AG04449 (cell line): Measurements from ENCODE around the gene ODAPH.
"Not testable (repeated sequence)": the region's sequence is repeated elsewhere in the genome, so short reads cannot be mapped to it uniquely, and the experiment has no call there.

Experiments used
- CTCF ChIA-PET: fragments of 350-600 bp; formaldehyde crosslinking; extraction: SDS; loops from one replicate; lab custom pipeline; 2021; ENCODE audit warnings: antibody characterized with exemption; lab: Yijun Ruan, JAX
- POLR2A ChIA-PET: fragments of 400-600, 350-600 bp; formaldehyde crosslinking; extraction: SDS; loops from one replicate; lab custom pipeline; 2020; ENCODE audit warnings: antibody characterized with exemption, inconsistent platforms; lab: Yijun Ruan, JAX
- DNase-seq: peaks from one replicate; pipeline ENCODE4 v3.0.0-alpha.2; 2010; ENCODE audit warnings: low read depth, low spot score
- H3K4me3 ChIP-seq: 2 replicates; pipeline ENCODE4 v1.5.1; 2011; ENCODE audit warnings: low read depth, mild to moderate bottlenecking, control low read depth, low read length
- TF ChIP-seq, protein P1 (sequence below): IDR thresholded peaks from one replicate; pipeline ENCODE4 v1.5.1; 2011; ENCODE audit warnings: mild to moderate bottlenecking, moderate library complexity, low read length, control low read depth, inconsistent platforms; ENCODE audit not compliant: insufficient read depth; ENCODE audit errors: missing control alignments

The ODAPH gene

DNA sequence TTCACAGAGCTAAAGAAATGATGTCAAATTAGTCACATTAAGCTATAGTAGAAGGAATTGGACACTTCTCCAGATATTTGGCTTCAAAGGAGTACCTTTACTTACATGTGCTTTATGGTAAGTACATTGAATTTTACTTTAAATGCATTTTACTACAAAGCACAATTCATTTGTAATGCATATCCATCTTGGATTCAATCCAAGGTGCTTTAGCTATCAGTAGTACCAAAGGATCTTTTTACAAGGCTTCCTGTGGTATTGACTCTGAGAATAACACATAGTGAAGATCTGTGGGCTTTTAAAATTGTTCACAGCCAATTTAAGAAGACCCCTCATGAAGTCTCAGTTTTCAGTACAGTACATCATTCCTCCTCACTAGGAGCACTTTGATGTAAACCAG, 28.4 kb upstream of the ODAPH start:
- ChIA-PET POLR2A (no interaction called here), CTCF (interaction anchor here (1.1 to 1.3 kb wide), 2 partner anchors 11 to 44 kb away, joined by 3 read pairs; no protein-coding TSS in a partner anchor)
- TF ChIP-seq, protein P1, sequence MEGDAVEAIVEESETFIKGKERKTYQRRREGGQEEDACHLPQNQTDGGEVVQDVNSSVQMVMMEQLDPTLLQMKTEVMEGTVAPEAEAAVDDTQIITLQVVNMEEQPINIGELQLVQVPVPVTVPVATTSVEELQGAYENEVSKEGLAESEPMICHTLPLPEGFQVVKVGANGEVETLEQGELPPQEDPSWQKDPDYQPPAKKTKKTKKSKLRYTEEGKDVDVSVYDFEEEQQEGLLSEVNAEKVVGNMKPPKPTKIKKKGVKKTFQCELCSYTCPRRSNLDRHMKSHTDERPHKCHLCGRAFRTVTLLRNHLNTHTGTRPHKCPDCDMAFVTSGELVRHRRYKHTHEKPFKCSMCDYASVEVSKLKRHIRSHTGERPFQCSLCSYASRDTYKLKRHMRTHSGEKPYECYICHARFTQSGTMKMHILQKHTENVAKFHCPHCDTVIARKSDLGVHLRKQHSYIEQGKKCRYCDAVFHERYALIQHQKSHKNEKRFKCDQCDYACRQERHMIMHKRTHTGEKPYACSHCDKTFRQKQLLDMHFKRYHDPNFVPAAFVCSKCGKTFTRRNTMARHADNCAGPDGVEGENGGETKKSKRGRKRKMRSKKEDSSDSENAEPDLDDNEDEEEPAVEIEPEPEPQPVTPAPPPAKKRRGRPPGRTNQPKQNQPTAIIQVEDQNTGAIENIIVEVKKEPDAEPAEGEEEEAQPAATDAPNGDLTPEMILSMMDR = no peak
- DNase-seq = no peak
- H3K4me3 ChIP-seq = no peak overlapping the region

DNA sequence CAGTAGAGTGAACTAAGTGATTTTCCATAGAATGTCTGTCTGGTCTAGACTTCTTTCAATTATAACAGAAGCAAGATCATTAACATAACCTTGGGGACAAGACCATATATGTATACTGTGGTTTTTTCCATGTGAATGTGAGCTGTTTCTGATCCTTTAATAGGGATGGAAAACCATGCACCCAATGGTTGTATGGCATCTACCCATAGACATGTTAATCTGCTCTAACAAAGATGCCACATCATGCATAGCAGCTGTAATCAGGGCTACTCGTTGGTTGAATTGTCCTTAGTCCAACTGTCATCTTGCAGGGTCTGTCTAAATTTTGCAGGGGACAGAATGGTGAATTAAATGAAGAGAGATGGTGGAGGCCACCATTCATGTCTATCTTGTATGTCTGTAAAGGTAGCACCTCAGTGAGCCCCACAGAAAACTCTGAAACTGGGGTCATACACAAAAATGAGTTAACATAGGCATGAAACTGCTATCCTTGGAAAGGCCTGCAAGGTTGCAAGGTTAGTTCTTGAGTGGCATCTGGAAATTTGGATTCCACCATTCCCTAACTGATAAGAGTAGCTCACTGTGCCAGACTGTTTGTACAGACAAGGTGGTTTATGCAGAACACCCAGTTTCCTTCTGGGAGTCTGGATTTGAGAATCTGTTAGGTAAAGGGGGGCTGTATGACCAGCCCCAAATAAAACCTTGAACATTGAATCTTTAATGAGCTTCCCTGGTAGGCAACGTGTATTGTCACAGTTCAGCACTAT, 25.1 kb upstream of the ODAPH start:
- CTCF ChIA-PET = interaction anchor here (0.9 to 1.1 kb wide), 2 partner anchors 12 to 15 kb away, joined by 3 read pairs; no protein-coding TSS in a partner anchor
- DNase-seq = no peak
- TF ChIP-seq, protein P1 = no peak
- POLR2A ChIA-PET = no interaction called here
- no peak overlapping the region for H3K4me3 ChIP-seq

DNA sequence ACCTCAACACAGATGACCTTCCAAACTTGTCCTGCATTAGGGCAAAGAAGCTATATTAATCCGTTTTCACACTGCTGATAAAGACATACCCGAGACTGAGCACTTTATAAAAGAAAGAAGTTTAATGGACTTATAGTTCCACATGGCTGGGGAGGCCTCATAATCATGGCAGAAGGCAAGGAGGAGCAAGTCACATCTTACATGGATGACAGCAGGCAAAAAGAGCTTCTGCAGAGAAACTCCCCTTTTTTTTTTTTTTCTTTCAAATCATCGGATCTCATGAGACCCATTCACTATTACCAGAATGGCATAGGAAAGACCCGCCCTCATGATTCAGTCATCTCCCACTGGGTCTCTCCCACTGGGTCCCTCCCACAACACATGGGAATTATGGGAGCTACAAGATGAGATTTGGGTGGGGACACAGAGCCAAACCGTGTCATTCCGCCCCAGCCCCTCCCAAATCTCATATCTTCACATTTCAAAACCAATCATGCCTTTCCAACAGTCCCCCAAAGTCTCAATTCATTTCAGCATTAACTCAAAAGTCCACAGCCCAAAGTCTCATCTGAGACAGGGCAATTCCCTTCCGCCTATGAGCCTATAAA, 24.2 kb upstream of the ODAPH start:
- CTCF ChIA-PET = interaction anchor here (0.9 kb wide), 1 partner anchor 15 kb away, joined by 3 read pairs; no protein-coding TSS in a partner anchor
- not testable (repeated sequence) for DNase-seq, H3K4me3 ChIP-seq
- POLR2A ChIA-PET = interaction anchor here (0.7 kb wide), 1 partner anchor 24 kb away, joined by 3 read pairs; the partner anchor contains the start of gene ODAPH

DNA sequence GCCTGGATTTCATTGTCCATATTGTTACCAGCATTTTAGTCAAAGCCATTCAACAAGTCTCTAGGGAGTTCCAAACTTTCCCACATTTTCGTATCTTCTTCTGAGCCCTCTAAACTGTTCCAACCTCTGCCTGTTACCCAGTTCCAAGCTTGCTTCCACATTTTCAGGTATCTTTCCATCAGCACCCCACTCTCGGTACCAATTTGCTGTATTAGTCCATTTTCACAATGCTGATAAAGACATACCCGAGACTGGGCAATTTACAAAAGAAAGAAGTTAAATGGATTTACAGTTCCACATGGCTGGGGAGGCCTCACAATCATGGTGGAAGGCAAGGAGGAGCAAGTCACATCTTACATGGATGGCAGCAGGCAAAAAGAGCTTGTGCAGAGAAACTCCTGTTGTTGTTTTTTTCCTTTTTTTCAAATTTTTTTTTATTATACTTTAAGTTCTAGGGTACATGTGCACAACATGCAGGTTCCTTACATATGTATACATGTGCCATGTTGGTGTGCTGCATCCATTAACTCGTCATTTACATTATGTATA, 22.5 kb upstream of the ODAPH start:
- DNase-seq, H3K4me3 ChIP-seq, POLR2A ChIA-PET, CTCF ChIA-PET: not testable (repeated sequence)

DNA sequence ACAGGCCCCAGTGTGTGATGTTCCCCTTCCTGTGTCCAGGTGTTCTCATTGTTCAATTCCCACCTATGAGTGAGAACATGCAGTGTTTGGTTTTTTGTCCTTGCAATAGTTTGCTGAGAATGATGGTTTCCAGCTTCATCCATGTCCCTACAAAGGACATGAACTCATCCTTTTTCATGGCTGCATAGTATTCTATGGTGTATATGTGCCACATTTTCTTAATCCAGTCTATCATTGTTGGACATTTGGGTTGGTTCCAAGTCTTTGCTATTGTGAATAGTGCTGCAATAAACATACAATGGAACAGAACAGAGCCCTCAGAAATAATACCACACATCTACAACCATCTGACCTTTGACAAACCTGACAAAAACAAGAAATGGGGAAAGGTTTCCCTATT, 21.9 kb upstream of the ODAPH start:
- H3K4me3 ChIP-seq, CTCF ChIA-PET, DNase-seq, POLR2A ChIA-PET: not testable (repeated sequence)

DNA sequence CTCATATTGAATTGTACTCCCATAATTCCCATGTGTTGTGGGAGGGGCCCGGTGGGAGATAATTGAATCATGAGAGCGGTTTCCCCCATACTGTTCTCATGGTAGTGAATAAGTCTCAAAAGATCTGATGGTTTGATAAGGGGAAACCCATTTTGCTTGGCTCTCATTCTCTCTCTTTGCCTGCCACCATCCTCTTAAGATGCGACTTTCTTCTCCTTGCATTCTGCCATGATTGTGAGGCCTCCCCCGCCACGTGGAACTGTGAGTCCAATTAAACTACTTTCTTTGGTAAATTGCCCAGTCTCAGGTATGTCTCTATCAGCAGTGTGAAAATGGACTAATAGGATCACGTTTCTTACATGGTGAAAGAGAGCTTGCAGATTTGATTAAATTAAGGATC, 18.6 kb upstream of the ODAPH start:
- CTCF ChIA-PET = interaction anchor here (1.0 to 2.1 kb wide), 3 partner anchors 9 to 23 kb away, joined by 3 to 7 read pairs (median 3); partner anchors contain the start of genes RCHY1 and THAP6
- POLR2A ChIA-PET, H3K4me3 ChIP-seq, DNase-seq: not testable (repeated sequence)

DNA sequence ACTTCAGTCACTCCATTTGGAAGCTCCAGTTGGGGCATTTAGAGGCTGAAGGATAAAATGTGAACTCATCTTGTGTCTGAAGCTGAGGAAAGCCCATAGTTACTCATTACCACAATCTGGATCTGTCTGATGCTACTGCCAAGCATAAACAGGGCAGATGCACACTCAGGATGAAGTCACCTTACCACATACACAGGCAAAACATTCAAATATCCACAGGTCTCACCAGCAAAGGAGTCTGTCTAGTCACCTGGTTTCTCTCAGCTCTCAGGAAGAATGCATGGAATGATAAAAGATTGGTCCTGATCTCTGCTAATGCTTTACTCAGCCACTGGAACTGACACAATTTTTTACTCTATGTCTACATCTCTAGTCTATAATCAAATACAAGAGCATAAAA, 13.0 kb upstream of the ODAPH start:
- CTCF ChIA-PET = interaction anchor here (1.2 to 1.4 kb wide), 3 partner anchors 13 to 27 kb away, joined by 3 read pairs; no protein-coding TSS in a partner anchor
- H3K4me3 ChIP-seq = no peak overlapping the region
- TF ChIP-seq, protein P1 = no peak
- peak; percentile 55 for DNase-seq
- POLR2A ChIA-PET = interaction anchor here (1.9 kb wide), 1 partner anchor 28 kb away, joined by 7 read pairs; the partner anchor contains the start of genes RCHY1 and THAP6

DNA sequence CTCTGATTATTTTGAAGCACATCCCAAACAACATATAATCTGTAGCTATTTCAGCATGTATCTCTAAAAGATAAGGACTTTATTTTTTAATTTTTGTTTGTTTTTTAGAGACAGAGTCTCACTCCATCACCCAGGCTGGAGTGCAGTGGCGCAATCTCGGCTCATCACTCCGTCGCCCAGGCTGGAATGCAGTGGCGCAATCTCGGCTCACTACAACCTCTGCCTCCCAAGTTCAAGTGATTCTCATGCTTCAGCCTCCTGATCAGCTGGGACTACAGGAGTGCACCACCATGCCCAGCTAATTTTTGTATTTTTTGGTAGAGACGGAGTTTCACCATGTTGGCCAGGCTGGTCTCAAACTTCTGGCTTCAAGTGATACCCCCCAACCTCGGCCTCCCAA, 11.6 kb upstream of the ODAPH start:
- H3K4me3 ChIP-seq, DNase-seq, POLR2A ChIA-PET: not testable (repeated sequence)
- CTCF ChIA-PET = interaction anchor here (1.0 kb wide), 1 partner anchor 12 kb away, joined by 3 read pairs; the partner anchor contains the start of gene ODAPH
